ENCODE measurements around the gene EML1.

DNA sequence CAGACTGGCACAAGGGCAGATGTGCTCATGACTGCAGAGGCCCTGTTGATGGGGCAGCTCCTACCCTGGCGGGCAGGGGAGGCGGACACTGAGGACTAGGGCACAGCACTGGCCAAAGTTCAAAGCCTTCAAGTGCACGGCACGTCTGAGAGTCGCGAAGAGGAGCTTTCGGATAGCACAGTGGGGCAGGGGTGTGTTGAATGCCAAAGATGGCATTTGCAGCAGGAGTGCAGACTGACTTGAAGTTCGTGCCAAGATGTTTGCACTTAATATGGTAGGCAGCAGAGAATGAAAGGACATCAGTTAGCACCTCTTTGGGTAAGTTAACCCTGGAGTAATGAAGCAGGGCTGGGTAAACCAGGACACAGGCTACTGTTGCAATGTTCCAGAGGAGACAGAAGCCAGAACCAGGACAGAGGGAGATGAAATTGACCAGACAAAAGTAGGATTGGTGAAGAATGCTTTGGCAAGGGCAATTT is 6.7 kb upstream of the EML1 start:
- TF ChIP-seq CTCF (IDR thresholded peaks at IDR 0.05) (no peak), POLR2A (IDR thresholded peaks at IDR 0.05) (no peak)

Measured in body of pancreas (tissue), 4 donors.